NCI-H2227 (cell line): ENCODE measurements around the gene LDHB.
"Not testable (repeated sequence)": the region's sequence is repeated elsewhere in the genome, so short reads cannot be mapped to it uniquely, and the experiment has no call there.

Experiments used
- DNase-seq: peaks from one replicate; lab custom pipeline; 2025; ENCODE audit not compliant: unreplicated experiment; lab: John Stamatoyannopoulos, UW

The LDHB gene

DNA sequence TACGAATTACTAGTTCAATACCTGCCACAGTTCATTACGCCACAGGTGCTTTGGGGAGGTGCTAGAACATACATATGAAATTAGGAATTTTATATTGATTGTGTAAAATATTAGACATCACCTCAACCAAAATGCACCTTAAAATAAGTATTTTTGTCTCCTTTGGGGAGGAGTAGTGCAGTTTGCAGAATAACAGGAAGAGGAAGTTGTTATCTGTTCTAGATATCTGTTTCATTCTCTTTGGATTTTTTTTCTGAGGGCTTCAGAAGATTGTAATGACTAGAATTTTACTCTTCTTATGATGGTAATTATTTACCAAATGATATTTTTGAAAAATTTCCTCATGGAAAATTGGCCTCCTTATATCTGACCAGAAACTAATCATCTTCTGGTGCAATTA, 43.1 kb downstream of the LDHB start:
- DNase-seq = no peak

DNA sequence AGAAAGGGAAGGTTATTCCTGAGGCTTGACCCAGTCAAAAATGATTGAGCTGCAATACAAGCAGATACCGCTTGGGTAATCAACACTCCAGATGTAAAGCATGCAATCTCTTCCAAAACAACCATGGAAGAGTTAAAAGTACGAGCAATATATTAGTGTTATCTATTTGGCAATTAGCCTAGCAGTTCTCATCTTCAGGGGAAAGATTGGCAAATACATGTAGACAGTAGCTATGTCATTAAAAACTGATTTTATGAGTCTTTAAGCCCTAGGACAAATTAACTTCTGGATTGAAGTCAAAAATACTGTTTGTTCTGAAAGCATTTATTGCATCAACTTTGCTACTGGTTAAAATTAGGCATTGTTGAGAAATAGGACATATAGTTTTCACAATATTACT, 43.7 kb downstream of the LDHB start:
- no peak for DNase-seq

- DNase-seq = no peak
Measured at GRCh38 chr12:21608196-21608595, 49.4 kb downstream of the LDHB start.

DNA sequence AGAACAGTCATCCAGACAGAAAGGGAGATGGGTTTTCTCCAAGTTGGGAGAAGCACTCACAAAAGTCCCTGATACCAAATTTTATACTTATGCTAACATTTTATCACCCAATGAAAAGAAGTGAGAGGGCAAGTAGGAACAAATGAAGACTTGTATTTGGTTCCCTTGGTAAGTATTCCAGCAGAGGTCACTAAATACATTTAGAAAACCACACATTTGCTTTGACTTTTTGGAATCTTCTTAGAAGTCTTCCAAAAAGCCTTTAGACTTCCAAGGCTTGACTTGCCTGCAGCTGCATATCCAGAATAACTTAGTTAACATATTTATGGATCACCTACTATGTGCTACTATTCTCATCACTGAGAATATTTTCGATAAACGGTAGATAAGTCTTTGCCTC, 49.9 kb downstream of the LDHB start:
- DNase-seq = no peak

GRCh38 chr12:21606175-21606574, 51.5 kb downstream of the LDHB start:
- DNase-seq = no peak

- no peak for DNase-seq
Measured at GRCh38 chr12:21604245-21605101, 53.2 kb downstream of the LDHB start, which contains the start of gene GYS2. Gene GYS2 (minus strand): TSS chr12:21604847. CDS start chr12:21604592, 255 bp downstream.

DNA sequence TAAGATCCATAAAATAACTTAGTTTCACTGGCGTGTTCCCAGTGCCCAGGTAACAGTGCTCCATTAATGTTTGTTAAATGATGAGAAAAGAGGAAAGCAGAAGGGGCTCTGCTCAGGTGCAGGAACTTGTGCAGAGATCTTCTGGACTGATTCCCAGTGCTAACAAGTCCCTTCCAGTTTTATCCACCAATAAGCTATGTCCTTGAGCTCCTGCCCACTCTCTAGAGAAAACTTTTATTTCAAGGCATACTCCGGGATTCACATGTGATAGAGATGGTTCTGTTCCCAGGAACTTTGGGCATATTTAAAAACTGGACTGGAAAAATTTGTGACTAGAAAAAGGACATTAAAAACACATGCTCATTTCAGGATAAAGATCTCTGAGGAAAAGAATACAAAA, 54.9 kb downstream of the LDHB start:
- DNase-seq = no peak

GRCh38 chr12:21600196-21600595, 57.4 kb downstream of the LDHB start:
- DNase-seq = no peak

- no peak for DNase-seq
Measured at GRCh38 chr12:21599143-21599999, 58.3 kb downstream of the LDHB start.

DNA sequence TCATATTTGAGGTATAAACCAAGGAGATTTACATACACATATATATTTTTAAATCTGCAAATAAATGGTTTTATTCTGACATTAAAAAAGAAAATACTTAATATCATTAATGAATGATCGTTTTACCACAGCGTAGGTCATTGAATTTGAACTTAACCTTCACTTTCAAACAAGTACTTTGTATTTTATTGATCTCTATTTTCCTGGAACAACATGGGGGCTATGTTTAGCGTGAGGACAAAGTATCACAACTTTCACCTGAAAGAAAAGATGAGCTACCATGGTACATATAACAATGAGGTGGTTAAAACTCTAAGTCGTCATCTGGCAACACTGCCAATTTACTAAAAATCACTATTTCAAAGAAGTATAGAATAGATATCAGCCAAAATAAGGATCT, 59.0 kb downstream of the LDHB start:
- DNase-seq = no peak

DNA sequence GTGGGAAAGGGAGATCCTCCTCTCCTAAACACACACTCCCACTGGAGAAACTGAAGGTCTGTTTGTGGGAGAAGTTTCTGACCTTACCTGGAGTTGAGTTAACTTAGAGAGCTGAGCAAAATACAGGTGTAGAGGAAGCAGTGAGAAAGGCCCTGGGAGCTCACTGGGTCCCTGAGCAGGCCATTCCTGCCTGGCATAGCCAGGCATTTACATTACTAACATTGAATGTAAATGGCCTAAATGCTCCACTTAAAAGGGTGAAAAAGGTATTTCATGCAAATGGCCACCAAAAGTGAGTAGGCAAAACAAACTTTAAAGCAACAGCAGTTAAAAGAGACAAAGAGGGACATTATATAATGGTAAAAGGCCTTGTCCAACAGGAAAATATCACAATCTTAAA, 62.3 kb downstream of the LDHB start:
- not testable (repeated sequence) for DNase-seq

- DNase-seq = no peak
Measured at GRCh38 chr12:21585485-21585884, 72.2 kb downstream of the LDHB start.
